ENCODE data around the gene LDLRAD4.

Gene LDLRAD4

DNA sequence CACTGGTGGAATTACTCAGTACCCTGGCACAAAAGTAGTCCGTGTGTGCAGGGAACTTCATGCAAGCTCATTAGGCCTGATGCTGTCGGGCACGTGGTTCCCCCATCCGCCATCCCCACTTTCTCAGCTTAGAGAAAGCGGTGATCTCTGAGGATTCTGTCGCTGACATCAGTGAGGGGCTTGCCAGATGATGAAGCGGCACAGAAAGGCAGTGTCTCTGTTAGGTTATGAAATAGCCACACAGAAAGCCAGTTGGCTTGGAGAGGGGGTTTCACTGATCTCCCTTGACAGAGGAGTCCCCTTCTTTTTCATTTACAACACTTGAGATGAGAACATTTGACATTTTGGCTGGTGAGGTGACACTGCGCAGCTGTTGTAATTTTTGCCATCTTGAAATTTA is 328.1 kb downstream of the LDLRAD4 start:
- no peak for DNase-seq

- no peak for DNase-seq
Observed at GRCh38 chr18:13547347-13547746, 328.8 kb downstream of the LDLRAD4 start.

DNA sequence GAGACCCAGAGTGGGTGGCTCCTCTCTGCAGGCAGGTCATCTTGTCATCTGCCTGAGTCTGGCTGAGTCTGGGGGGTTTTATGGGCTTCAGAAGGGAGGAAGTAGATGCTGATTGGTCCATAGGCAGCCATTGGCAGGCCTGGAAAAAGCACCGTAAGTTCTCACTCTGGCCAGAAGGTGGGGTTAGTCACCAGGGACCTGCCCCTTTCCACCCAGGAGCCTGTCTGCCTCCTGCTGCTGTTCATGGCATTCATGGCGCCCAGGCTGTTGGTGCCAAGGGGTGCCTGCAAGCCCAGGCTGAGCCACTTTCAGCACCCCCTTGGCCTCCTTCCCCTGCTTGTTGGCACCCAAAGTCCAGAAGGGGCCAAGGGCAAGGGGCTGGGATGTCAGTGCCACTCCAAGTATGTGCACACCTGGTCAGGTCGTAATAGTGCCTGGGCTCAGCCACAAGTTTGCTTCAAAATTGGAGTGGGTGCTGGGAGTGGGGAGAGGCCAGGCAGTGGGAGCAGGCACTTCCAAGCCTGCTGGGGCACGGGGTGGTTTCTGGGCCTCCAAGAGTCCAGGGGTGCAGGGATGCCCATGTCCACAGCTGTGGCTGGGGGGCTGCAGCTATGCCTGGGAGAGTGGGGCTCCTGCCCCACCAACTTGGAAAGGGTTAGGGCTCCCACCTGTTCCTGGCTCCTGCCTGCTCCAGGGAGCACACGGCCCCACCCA is 329.7 kb downstream of the LDLRAD4 start:
- no peak for DNase-seq

DNA sequence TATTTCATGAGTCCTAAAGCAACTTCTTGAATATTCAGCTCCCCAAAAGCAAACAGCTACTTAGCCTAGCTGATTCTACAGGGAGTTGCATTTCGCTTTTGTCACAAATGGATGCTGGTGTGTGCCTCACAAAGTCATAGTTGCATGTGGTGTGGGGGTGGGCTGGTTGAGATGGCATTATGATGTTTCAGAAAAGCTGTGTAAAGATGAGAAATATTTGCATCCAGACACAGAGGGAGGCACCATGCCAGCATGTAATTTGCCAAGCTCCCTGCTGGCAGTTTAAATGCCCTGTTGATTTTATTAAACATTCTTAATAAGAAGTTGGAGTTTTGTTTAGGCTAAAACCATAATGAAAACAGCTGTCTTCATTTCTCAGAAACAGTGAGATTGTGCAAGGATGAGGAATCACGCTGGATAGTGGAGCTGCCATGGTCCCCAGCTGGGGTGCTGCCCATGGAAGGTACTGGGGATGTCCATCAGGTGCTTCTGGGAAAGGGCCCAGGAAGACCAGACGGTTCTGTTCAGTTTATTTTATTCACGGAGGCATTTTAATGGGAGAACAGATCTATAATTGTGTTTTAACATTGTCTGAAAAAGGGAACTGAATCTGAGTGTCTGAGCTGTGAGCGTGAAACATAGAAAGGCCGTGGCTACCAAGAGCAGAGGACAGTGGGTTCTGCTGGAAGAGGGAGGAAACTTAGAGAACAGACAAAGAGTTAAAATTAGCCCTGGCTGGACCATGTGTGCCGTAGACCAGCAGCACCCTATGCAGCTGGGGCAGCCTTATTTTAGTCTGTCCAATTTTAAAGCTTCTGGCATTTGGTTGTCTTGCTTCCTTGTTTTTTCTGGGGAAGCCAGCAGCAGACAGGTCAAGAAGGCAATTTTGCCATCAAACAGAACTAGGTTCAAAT is 330.7 kb downstream of the LDLRAD4 start:
- no peak for DNase-seq

DNA sequence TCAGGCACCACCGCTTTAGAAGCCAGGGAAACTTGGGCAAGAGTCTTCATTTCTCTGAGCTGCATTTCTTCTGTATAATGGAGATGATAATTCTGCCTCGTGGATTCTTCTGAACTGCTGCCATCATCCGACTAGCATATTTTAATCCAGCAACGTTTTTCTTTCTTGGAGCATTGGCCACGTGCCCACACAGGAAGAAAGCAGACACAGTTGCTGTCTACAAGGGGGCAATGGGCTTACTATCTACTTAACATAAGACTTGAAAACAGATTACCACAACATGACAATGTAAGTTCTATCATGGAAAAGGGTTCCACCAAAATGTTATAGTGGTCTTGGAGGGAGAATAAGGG is 331.3 kb downstream of the LDLRAD4 start:
- DNase-seq, result no peak

DNA sequence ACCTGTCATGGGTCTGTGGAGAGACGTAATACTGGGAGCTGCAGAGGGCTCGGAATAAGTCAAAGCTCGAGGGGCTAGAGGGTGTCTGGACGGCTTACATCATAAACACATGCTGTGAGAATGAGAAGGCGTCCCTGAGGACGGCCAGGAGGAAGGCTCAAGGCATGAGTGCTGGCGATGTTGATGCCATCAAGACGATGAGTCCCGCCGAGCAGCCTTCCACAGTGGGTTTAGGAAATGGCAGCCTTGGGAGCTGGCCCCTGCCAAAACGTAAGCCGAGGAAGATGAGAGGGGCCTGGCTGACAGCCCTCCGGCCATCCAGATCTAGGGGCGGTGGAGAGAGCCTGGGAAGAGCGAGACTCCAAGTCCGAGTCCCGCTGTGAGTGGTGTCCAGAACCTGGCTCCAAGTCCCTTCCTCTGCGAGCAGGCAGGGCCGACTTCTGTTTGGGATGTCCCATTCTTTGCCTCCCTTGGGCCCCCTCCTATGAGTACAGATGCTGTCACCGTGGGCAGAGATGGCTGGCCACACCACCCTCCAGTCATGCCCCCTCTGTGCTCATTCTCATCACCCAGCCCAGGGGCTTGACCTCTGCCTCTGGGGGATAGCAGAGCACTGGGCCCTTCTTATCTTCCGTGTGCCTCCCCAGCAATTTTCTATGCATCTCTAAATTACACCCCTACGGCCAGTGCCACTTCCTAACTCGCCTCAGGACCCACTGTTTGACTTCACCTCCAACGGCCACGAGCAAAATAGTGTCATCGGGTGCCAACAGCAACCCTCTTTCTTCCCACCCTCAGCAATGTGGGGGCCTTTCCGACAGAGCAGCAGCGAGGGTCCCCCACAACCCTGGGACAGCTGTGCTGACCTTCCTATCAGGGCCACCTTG is 332.1 kb downstream of the LDLRAD4 start:
- DNase-seq, result no peak

DNA sequence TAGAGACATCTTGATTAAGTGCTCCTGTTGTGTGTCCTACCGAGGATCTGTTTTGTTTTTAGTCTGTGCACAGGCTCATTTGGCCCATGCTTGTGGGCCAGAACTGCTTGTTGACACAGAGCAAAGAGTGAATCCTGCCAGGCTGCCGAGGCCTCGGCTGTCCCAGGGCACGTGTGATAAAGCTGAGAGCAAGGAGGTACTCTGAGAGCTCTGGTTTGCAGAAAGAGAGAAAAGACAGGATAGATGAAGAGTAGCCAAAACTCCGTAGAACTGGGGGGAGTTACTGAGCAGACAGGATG is 332.7 kb downstream of the LDLRAD4 start:
- DNase-seq, result no peak

GRCh38 chr18:13551841-13552733 is 333.5 kb downstream of the LDLRAD4 start:
- DNase-seq, result no peak

DNA sequence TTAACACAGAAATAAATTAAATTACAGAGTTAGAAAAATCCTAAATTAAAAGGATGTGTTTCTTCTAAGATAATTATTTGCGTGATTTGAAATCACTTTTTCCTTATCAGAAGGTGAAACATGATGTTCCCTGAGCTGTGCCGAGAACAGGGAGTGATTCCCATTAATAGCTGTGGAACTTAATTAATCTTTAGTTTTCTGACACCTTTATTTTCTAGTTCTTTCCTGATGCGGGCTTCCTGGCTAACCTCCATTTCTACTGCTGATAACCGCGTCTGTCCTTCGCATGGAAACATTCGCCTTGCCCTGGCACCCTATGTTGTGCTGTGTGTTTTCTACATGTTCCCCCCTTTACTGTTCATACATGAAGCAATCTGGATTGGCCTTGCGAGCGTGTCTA is 334.9 kb downstream of the LDLRAD4 start:
- DNase-seq, result no peak

GRCh38 chr18:13555192-13555591 is 336.6 kb downstream of the LDLRAD4 start:
- DNase-seq, result no peak

DNA sequence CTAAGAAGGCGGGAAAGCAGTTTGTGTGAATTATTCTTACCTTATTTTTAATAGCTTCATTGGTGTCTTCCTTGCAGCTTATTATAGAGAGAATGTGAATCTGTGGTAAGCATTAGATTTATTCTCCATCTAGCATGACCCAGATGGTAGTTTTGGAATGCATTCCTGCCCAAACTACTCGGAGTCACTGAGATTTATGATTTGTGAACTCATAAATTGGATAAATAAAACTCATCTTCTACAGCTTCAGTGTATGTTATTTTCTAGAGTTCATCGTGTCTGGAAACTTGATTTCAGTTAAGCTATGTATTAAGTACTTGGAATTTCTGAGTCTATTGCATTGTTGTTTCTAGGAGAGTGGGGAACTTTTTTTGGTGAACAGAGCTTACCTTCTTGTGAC is 337.3 kb downstream of the LDLRAD4 start:
- no peak for DNase-seq

GRCh38 chr18:13556502-13556901 is 337.9 kb downstream of the LDLRAD4 start:
- no peak for DNase-seq

DNA sequence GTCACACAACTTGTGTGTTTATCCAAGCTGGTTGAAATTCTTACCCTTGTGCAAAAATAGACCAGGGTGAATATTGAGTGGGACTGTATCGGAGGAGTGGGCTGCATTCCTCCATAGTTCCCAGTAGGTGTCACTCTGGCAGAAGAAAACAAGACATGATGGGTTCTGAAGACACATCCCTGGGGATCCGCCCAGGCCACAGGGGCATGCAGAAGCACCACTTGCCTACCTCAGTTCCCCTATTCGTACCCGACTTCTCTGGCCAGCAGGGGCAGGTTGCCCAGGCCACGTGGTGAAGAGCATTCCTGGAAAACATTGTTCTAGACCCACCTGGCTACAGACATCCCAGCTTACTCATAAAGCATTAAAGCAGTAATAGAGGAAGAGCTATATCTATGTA is 339.6 kb downstream of the LDLRAD4 start:
- peak; percentile 44 for DNase-seq

GRCh38 chr18:13558790-13559189 is 340.2 kb downstream of the LDLRAD4 start:
- no peak for DNase-seq

- no peak for DNase-seq
Observed at GRCh38 chr18:13559754-13560153, 341.2 kb downstream of the LDLRAD4 start.

GRCh38 chr18:13560306-13560705 is 341.7 kb downstream of the LDLRAD4 start:
- DNase-seq, result no peak

GRCh38 chr18:13562494-13563029 is 344.0 kb downstream of the LDLRAD4 start:
- DNase-seq, result peak; percentile 91

GRCh38 chr18:13563390-13563805 is 344.8 kb downstream of the LDLRAD4 start:
- no peak for DNase-seq

DNA sequence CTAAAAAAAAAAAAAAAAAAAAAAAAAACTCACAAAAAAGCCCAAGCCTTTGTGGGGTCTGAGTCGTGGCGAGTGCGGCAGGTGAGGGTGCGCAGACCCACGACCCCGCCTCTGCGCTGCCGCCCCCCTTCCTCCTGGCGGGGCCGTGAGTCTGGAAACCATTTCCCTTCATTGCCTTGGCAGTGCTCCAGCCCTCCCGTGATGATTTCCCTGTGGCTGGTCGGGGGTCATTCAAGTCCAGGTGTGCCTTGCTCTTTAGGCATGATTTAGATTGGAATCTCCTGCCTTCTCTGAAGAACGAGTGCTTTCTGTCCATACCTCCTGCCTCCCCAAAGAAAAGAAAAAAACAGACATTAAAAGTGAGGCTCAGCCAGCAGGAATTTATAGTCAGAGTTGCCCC is 346.0 kb downstream of the LDLRAD4 start:
- no peak for DNase-seq

- no peak for DNase-seq
Observed at GRCh38 chr18:13565228-13565627, 346.7 kb downstream of the LDLRAD4 start.

GRCh38 chr18:13566941-13567746 is 348.6 kb downstream of the LDLRAD4 start:
- peak; percentile 24 for DNase-seq
